ENCODE measurements around the gene DLG2.
"Not testable (repeated sequence)": the region's sequence is repeated elsewhere in the genome, so short reads cannot be mapped to it uniquely, and the experiment has no call there.

DLG2 gene

GRCh38 chr11:85195934-85196333, 431.2 kb downstream of the DLG2 start:
- no peak for DNase-seq

DNA sequence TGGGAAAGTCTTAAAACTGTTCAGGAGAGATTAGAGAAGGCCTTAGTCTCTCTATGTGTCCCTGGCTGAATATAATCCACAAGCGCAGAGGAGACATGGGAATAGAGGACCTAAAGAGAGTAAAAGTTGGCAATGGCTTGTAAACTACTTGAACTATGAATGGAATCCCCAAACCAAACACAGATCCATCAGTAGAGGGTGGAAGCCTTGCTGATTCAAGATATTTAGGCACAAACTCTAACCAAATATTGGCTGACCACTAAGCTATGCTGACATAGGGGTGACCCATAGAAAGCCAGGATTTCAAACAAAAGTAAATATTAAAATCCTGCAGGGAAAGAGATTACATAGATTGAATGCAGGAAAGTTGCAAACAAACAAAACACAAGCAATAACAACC, 439.2 kb downstream of the DLG2 start:
- DNase-seq = no peak

DNA sequence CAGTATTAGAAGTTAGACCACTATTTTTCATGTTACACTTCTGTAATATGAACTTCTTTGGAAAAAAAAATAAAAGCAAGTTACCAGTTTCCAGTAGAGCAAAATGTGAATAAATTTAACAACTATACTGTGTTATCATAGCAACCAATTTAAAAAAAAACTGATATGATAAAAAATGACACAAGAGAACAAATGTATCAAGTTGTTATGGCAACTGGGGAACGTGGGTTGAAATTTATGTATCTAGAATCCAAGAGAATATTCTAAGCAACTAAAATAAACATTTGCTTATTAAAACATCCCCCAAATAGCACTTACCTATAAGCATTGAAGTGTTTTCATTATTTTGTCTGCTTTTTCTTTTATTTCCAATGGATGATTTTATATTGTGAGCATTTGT, 442.4 kb downstream of the DLG2 start:
- DNase-seq = no peak

- DNase-seq = peak; percentile 23 to 54
Measured at GRCh38 chr11:85182441-85183387, 444.4 kb downstream of the DLG2 start.

GRCh38 chr11:85180528-85180927, 446.6 kb downstream of the DLG2 start:
- no peak for DNase-seq

DNA sequence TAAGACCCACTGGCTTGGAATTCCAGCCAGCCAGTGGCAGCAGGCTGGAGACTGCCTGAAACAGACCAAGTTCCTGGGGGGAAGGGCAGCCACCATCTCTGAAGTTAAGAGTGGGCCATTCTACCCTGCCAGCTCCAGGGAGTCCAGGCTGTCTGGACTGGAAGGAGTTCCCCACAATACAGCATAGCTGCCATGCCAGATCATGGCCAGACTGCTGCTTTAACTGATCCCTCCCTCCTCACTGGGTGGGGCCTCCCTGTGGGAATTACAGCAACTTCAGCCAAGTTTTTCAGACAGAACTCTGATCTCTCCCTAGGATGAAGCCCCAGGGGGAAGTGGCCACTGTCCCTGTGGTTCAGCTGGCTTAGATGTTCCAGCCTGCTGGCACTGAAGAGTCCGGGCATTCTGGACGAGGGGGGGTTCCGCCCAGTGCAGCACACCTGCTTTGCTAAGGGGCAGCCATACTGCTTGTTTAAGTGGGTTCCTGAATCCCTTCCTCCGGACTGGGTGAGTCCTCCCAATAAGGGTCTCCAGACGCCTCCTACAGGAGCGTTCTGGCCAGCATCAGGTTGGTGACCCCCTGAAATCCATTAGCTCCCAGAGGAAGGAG, 455.4 kb downstream of the DLG2 start:
- DNase-seq = no peak

DNA sequence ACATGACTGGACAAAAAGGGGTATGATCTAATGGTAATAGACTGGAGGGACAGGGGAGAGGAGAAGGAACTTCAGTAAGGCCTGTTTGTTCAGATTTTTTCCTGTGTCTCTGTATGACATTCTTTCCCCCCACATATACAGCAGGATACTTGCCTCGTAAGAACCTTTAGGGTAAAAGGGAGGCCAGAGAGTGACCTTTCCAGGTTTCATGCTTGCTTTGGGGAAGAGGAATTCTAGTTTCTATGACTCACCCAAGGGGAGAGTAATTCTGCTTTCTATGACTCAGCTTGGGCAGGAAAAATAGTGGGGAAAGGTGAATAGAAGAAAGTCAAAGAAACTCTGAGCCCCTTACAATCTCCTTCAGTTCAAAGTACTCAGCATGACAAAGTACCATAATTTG, 457.0 kb downstream of the DLG2 start:
- no peak for DNase-seq

- DNase-seq = no peak
Measured at GRCh38 chr11:85167471-85167870, 459.7 kb downstream of the DLG2 start.

- no peak for DNase-seq
Measured at GRCh38 chr11:85167038-85167437, 460.1 kb downstream of the DLG2 start.

DNA sequence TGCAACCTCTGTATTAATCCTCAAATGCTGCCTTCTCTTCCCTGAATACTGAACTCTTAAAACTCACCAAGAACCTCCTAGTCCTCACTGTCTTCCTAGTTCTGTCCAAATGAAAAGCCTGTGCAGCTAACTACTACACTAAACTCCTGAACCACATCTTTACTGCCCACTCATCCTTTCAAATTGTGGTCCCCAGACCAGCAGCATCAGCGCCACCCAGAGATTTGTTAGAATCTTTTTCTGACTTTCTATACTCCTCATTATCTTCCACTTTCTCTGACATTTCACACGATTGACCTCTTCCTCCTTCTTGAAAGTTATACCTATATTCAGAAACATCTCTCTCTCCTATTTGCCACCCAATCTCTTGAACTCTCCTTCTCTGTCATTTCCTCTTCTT, 461.3 kb downstream of the DLG2 start:
- DNase-seq = no peak

DNA sequence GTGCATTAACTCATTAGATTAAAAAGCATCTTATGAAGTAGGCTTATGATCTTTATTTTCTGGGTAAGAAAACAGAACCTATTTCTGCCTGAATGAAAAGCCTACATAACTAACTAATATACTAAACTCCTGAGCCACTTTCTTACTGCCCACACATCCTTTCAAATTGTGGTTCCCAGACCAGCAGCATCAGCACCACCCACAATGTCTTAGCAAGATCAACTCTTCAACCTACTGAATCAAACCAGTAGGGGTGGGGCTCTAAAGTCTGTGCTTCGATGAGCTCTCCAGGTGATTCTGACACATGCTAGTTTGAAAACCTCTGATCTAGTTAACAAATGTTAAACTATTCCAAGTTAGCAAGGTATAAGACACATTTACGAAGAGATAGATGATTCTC, 462.4 kb downstream of the DLG2 start:
- no peak for DNase-seq

DNA sequence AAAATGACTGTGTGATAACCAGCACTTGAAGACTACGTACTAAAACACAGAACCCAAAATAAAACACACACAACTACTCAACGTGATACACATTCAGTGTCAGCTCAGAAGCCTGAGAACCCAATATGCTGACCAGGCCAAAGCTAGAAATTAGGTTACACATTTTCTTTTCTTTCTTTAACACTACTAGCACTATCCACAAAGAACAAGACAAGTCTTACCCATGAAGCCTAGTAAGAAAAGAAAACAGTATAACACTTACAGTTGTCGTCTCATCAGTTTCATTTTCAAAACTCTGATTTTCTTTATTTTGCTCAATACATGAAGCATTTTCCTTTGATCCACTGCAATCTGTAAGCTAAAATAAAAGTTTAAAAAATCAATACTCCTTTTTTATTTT, 472.9 kb downstream of the DLG2 start:
- DNase-seq = no peak

- DNase-seq = peak in 1 of 2 experiments; percentile 9
Measured at GRCh38 chr11:85137597-85137996, 489.5 kb downstream of the DLG2 start.

GRCh38 chr11:85133636-85134035, 493.5 kb downstream of the DLG2 start:
- DNase-seq = peak in 1 of 2 experiments; percentile 47

DNA sequence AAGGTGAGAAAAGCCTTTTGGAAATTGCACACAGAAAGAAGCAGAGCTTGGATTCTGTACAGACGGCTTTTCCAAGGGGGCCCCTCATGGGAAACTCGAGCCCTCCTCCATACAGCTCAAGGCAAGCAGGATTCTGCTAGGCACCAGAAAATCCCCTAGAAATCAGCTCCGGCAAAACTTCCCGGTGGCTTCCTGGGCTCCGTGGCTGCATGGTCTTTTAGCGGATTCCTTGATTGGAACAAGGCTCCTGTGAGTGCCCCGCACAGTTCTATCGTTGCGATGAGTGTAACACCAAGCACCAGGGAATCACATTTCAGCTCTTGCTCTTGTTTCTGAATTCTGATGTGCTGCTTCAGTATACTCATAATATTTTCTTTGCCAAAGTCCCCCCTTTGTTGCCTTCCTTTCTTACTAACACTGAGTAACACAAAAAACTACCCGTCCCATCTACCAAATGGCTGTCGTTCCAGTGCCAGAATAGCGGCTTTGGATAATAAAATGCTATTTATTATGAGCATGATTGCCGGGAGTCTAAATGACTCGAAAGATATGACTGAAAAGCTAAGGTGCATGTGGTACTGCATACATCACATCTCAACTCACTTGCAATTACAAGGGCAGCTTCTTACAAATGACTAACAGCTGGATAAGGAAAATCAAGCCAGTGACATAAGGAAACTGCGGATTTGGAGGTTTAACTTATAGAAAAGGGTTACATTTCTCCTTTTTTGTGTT, 494.1 kb downstream of the DLG2 start:
- DNase-seq = peak; percentile 15 to 65

GRCh38 chr11:85127349-85127748, 499.8 kb downstream of the DLG2 start:
- no peak for DNase-seq

DNA sequence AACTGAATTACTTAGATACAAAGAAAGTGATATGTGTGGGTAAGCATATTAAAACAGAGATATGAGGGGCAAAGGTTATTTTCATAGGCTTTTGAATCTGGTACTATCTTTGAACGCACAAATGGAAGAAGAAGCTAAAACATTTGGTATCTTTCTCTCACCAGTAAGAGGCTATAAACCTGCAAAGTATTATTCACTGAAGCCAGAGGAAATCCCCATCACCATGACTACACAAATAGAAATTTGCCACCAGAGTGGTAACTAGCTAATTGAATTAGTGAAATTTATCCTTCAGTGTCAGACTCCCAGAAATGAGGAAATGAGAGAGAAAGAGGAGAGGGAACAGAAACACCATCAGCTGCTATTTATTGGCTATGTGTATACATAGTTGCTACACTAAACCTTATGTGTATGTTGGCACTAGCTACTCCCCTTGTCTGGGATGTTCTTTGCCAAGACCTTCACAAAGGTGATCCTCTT, 503.4 kb downstream of the DLG2 start:
- DNase-seq = no peak

DNA sequence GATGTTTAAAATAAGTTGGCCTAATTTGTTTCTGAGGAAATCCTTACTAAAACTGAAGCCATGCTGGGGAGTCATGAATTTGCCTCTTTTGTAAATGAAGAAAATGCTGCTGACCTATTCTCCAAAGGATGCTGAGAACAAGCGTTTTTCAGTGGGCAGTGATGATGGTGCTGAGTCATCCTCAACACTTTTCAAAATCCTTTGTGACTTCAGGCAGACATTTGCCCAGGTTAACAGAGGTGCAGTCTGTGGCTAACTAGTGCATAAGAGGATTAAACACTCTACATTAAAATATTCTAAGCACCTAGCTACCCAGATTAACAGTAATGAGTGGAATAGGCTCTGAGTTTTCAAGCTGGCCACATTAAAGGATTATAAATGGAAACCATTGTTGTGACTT, 509.0 kb downstream of the DLG2 start:
- peak; percentile 81 to 96 for DNase-seq

DNA sequence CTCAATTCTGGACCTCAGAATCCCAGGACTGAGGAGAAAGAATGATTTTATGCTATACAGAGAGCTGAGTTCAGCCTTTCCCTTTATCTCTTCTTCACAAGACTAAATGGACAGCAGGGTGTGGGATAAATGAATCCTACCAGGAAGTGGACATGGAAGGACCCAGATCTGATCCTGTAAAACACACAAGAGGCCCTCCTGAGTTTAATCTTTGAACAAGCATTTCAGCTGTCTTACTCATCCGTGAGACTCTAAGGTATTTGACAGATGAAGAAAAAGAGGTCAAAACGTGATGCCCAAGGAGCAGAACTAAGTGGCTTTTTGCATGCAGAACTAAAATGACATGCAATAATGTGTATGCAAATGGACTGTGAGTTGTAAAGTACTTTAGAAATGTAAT, 511.3 kb downstream of the DLG2 start:
- no peak for DNase-seq

DNA sequence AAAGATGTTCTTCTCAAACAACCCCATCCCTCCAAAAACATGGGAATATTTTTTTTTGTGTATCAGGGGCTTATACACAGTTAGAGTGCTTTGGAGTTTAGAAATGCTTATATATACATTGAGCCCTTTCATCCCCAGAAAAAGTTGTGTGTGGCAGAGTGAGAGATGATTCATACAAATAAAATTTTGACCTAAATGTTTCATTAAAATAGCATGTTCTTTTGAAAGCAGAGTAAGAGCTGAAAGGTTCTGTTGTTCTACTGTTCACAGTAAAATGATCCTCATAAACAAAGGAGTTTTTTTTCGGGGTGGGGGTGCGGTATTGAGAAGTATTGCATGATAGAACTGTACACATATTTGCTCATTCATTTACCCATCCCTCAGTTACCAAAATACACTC, 512.4 kb downstream of the DLG2 start:
- DNase-seq = no peak

GRCh38 chr11:85110246-85110645, 516.9 kb downstream of the DLG2 start:
- DNase-seq = not testable (repeated sequence)

DNA sequence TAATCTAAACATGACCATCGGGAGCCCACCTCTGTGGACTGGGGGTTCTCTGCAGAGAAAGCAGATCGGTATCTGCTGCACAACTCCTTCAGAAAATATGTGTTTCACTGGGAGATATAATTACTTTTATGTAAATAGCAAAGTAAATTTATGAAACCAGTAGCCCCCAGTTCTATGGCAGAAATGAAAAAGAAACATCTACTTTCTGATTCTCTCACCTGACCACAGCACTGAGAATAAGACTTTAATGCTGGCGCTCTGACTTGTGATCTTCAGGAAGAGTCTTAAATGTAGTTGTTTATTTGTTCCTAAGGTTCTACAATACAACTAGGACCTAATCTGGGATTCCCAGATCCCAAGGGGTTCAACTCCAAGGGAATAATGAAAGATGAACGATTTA, 518.0 kb downstream of the DLG2 start:
- DNase-seq = no peak

- no peak for DNase-seq
Measured at GRCh38 chr11:85105868-85106267, 521.3 kb downstream of the DLG2 start.

- peak in 1 of 2 experiments; percentile 37 for DNase-seq
Measured at GRCh38 chr11:85099522-85099921, 527.6 kb downstream of the DLG2 start.

Measured in NCI-H524 (cell line).